Activated CD4-positive, alpha-beta T cell treated with anti-CD3 and anti-CD28 coated beads for 24 hours (primary cell): Measurements from ENCODE around the gene FGF23.
A peak's percentile ranks its signal among the peaks of the same experiment; 100 is the strongest.
"Not testable (repeated sequence)": the region's sequence is repeated elsewhere in the genome, so short reads cannot be mapped to it uniquely, and the experiment has no call there.

Experiments
- DNase-seq, 2 donors: peaks; one replicate each; pipeline ENCODE4 v3.0.0-alpha.2; 2020; ENCODE audit warnings: low read depth in 2 of 2

The FGF23 gene

DNA sequence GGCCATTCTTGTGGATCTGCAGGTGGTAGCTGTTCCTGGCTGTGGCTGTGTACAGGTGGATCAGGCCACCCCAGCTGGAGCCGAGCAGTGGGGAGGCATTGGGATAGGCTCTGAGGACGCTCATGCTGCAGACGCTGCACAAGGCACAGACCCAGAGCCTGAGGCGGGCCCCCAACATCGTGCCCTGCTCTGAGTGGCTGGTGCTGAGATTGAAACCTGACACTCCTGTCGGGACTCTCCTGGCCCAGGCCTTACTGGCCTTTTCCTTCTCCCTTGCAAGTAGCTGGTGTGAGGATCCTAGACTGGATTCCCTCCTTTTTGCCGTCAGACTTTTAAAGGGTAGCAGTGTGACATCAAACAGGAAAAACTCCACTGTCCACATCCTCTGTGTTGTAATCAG is at the start of gene FGF23:
FGF23 (minus strand) TSS at position 308 of the 400 bp plus-strand sequence; CDS start at position 178, 130 bp downstream.
- no peak for DNase-seq

DNA sequence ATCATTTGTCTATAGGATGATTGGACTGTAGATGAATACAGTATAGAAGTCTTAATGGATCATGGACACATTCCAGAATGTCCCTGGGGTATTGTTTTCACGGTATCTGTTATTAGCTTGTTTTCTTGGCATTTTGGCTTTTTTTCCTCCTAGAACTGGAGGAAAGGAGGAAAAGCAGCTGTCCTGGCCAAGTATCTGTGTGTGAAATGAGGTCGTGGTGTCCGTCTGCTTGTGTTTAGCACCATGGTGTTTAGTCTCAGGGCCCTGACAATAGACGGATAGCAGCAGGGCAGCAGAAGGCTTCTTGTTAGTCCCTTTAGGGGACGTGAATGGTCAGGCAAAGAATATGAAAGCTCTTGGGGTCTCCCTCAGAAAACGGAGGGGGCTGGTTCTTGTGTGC is 44.9 kb upstream of the FGF23 start:
- no peak for DNase-seq

DNA sequence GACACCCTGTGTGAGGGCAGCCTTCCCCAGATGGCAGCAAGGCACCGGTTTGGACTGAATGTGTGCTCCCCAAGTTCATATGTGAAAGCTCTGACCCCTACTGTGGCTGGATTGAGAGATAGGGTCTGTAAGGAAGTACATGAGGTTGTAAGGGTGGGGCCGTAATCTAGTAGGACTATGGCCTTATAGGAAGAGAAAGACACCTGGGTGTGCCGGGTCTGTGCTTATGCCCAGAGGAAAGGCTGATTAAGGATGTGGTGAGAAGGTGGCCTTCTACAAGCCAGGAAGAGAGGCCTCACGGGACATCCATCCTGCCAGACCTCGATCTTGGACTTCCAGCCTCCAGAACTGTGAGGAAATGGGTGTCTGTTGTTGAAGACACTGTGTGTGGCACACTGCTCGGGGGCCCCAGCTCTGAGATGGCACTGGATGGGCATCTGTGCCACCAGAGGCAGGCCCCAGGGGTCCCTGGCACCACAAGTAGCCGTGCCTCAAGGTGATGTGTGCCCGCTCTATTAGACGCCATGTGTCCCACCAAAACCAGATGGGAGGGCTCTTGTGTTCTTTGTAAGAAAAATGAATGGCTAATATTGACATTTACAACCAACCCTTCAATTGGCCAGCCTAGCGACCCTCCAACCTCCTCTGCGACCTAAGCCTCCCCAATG is 44.1 kb upstream of the FGF23 start:
- no peak for DNase-seq

GRCh38 chr12:4422985-4423384 is 43.5 kb upstream of the FGF23 start:
- DNase-seq: no peak

DNA sequence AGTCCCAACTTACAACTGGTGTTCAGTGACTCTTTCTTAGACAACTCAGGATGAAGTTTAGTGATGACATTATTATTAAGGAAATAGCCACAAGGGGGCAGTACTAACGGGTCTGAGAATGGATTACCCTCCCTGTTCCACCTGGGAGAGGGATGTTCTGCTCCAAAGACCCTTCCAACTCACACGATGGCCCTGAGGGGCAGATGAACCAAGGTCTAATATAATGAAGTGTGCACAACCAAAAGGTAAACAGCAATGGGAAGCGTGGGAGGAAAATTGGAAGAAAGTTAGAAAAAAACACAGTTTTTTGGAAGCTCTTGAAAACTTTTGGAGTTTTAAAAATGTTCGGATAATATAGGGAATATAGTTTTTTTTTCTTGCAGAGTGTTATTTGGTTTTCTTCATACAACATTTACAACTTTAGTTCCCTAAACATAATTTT is 42.1 kb upstream of the FGF23 start:
- peak in 1 of 2 donors; percentile 31 for DNase-seq

DNA sequence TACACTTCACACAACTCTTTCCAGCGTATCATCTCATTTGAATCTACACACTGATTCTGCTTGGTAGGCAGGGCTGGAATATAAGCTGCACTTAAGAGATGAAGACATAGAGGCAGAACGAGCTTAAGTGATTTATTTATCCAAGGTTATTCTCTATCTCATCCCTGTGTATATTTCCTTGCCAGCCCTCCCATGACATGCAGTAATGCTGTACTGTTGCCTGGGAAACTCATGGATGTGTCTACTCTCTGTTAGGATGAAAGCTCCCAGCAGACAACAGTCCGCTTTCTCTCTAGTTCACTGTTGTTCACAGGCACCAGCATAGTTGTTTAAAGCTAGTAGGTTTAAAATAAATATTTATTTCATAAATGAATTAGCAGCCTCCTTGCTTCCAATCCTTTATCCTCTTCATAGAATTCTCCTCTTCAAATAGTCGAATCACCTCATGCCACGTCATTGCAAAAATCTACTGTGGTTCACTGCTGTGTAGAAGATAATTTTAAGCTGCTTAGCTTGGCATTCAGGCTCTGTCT is 40.7 kb upstream of the FGF23 start:
- no peak for DNase-seq

DNA sequence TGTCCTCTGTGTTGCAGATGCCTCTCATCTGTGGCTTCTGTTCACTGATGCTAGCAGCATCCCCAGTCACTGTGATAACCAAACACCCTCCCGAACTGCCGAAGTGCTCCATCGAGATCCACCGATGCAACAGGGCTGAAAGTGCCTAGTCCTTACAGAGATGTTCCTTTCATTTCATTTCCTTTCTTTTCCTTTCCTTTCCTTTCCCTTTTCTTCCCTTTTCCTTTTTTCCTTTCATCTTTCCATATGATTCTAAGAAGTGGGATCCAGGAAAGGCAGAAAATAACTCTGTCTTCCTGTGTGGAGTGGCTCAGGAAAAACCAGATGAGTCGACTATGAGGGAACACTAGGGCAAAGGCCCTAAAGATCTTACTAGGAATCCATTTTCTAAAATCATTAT is 39.4 kb upstream of the FGF23 start:
- no peak for DNase-seq

GRCh38 chr12:4417936-4418335 is 38.4 kb upstream of the FGF23 start:
- no peak for DNase-seq

GRCh38 chr12:4417455-4417854 is 37.9 kb upstream of the FGF23 start:
- no peak for DNase-seq

GRCh38 chr12:4416276-4416675 is 36.8 kb upstream of the FGF23 start:
- DNase-seq: no peak

- no peak for DNase-seq
Observed at GRCh38 chr12:4412465-4412864, 33.0 kb upstream of the FGF23 start.

- no peak for DNase-seq
Observed at GRCh38 chr12:4412056-4412455, 32.5 kb upstream of the FGF23 start.

DNA sequence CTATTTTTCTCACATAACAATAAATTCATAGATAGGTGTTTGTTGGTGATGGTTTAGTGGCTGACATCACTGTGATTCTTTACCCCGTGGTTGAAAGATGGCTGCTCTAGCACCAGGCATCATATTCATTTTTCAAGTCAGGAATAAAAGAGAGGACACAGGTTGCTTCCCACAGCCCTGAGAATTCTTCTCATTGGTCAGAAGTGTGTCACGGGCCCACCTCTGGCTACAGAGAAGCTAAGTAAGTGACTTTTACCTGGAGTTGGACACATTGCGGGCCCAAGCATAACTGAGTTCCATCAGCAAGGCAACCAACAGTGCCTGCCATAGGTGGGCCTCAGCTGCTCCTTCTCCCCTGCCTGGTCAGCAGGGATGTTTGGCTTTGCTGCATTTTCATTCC is 27.6 kb upstream of the FGF23 start:
- no peak for DNase-seq

GRCh38 chr12:4404877-4405637 is 25.5 kb upstream of the FGF23 start:
- DNase-seq: not testable (repeated sequence)

DNA sequence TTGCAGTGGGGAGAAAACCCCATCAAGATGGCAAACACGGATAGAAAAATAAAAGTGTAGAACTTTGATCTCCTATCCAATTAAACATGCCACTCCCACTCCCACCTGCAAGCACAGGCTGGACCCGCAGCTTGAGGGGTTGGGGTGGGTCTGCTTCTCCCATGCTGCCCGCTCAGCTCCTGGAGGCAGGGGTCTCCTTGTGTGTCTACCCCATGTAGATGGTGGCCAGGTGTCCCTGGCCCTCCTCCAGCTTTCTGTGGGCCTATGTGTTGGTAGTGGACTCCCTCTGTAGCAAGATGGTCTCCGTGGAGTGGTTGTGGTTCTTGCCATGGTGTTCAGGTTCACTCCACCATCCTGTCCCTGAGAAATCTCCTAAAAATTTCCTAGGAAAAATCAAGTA is 23.5 kb upstream of the FGF23 start:
- no peak for DNase-seq

DNA sequence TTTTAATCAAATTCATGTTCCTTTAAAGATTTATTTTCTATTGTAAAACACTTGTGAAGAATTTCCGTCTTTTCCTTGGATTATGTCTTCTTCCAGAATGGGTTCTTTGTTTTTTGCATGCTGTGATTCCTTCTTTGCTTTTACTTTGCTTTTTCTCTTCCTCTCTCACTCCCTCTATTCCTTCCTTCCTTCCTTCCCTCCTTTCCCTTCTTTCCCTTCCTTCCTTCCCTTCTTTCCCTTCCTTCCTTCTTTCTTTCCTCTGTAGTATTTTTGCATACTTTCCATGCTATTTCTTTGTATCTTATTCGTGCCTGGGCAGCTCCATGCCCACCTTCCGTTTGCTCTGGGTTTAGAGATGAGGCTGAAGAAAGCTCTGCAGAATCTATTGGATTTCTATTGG is 21.6 kb upstream of the FGF23 start:
- DNase-seq: no peak

GRCh38 chr12:4395818-4396217 is 16.3 kb upstream of the FGF23 start:
- DNase-seq: no peak

DNA sequence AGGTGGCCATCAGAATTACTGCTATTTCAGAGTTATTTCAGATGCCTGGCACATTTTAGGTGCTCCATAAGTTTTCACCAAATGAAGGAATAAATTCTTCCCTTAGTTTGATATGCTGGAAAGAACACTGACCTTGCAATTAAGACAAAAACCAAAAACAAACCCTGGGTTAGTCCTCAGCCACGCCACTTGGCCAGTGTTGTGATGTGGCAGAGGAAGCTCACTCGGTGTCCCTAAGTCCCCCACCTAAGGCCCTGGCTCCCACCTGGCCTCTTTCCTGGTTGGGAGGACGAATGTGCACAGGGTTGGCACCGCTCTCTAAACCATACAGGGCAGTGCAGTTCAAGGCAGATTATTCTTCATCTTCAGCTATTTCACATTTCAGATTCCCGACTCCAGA is 13.7 kb upstream of the FGF23 start:
- DNase-seq: no peak

DNA sequence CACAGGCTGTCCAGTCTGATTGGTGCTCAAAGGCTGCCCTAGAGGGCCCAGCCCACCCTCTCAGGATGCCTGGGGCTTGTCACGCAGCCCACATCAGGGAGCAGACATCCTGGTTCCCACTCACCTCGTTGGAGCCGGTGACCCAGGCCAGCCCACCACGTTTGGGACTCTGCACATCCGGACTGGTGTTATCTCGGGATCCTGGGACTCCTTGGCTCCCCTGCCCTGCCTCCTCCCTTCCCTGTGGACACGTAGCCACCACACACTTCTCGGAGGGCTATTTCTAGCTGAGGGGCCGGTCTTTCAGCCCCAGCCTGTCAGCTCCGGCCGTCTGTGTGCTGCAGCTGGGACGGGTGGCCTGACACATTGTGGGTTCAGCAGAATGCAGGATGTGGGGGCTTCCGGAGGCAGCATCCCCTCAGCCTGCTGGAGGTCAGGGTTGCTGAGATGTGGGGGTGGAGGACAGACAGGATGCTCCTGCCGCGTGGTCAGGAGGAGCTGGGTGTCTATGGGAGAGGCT is 12.8 kb upstream of the FGF23 start:
- no peak for DNase-seq

- no peak for DNase-seq
Observed at GRCh38 chr12:4388662-4389061, 9.2 kb upstream of the FGF23 start.

- no peak for DNase-seq
Observed at GRCh38 chr12:4388032-4388431, 8.5 kb upstream of the FGF23 start.

DNA sequence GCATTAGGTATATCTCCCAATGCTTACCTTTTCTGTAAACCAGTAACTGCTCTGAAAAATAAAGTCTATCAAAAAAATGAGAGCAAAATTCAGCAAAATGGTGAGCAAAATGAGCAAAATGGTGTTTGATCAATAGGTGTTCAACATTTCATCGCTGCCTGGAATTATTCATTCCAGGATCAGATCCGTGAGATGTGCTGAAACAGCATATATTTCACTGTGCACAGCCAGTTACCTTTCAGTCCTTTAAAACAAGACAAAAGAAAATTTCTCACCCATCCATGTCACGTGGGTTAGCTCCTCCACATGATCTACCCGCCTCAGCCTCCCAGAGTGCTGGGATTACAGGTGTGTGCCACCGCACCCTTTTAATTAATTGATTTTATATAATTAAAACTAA is 8.1 kb upstream of the FGF23 start:
- no peak for DNase-seq

- no peak for DNase-seq
Observed at GRCh38 chr12:4386801-4387200, 7.3 kb upstream of the FGF23 start.
